H1 (cell line): Measurements from ENCODE around the gene ENPP1. TPM values are rescaled to one million over a fixed set of nuclear protein-coding genes. Genes with fewer than 3 reads are reported as not detected.

Experiments
- polyA plus RNA-seq, 7 experiments: library from polyadenylated mRNA; depleted of rRNA in 3 of 7; stranded (reverse) in 5 of 7; unstranded in 2 of 7; fragments of >200 nt in 5 of 7; fragments of 200-250 nt in 2 of 7; gene quantifications; 1 replicate in 5 of 7; 2 replicates in 1 of 7; 4 replicates in 1 of 7; pipeline versions ENCODE4 v1.2.1 to v1.2.3, GENCODE V29; 2011 to 2013; ENCODE audit warnings: missing spikeins in 2 of 7, mixed read lengths in 2 of 7
- total RNA-seq: library from RNA; stranded (reverse); fragmentation: NEBNext Ultra II Directional; extraction: Animal tissue kit (Norgen Biotek cat#: 25700); gene quantifications from 2 replicates; pipeline ENCODE4 v1.2.1, GENCODE V29; 2021
- TF ChIP-seq, protein P1 (sequence below): fragments of 300-600 bp; sonication (generic); IDR thresholded peaks from 2 replicates; pipeline ENCODE4 v1.7.1; 2012; ENCODE audit warnings: low read length, moderate library complexity, mild to moderate bottlenecking, inconsistent platforms; ENCODE audit not compliant: insufficient replicate concordance

The ENPP1 gene
- total and polyA plus RNA-seq, 2 of the 8 experiments (the other 6 are each of a cell fraction or from before 2014, with no cell fraction given) = 10.1 to 39.1 TPM

DNA sequence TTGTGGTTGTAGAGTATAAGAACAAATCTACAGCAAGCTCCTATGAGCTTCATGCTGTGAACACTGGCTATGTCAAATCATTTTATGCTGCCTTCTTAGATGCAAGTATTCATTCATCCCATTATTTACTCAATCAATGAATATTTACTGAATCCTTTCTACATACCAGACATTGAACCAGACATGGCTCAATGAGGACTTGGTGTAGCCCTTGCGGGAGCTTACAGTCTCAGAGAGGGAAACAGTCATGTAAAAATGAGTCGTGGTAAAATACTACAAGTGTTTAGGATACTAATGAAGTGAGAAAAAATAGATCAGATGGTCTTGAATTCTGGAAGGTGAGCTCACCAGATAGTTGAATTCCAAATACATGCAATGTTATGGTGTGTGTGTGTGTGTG lies 44.8 kb upstream of the ENPP1 start (continued):
- TF ChIP-seq, protein P1, sequence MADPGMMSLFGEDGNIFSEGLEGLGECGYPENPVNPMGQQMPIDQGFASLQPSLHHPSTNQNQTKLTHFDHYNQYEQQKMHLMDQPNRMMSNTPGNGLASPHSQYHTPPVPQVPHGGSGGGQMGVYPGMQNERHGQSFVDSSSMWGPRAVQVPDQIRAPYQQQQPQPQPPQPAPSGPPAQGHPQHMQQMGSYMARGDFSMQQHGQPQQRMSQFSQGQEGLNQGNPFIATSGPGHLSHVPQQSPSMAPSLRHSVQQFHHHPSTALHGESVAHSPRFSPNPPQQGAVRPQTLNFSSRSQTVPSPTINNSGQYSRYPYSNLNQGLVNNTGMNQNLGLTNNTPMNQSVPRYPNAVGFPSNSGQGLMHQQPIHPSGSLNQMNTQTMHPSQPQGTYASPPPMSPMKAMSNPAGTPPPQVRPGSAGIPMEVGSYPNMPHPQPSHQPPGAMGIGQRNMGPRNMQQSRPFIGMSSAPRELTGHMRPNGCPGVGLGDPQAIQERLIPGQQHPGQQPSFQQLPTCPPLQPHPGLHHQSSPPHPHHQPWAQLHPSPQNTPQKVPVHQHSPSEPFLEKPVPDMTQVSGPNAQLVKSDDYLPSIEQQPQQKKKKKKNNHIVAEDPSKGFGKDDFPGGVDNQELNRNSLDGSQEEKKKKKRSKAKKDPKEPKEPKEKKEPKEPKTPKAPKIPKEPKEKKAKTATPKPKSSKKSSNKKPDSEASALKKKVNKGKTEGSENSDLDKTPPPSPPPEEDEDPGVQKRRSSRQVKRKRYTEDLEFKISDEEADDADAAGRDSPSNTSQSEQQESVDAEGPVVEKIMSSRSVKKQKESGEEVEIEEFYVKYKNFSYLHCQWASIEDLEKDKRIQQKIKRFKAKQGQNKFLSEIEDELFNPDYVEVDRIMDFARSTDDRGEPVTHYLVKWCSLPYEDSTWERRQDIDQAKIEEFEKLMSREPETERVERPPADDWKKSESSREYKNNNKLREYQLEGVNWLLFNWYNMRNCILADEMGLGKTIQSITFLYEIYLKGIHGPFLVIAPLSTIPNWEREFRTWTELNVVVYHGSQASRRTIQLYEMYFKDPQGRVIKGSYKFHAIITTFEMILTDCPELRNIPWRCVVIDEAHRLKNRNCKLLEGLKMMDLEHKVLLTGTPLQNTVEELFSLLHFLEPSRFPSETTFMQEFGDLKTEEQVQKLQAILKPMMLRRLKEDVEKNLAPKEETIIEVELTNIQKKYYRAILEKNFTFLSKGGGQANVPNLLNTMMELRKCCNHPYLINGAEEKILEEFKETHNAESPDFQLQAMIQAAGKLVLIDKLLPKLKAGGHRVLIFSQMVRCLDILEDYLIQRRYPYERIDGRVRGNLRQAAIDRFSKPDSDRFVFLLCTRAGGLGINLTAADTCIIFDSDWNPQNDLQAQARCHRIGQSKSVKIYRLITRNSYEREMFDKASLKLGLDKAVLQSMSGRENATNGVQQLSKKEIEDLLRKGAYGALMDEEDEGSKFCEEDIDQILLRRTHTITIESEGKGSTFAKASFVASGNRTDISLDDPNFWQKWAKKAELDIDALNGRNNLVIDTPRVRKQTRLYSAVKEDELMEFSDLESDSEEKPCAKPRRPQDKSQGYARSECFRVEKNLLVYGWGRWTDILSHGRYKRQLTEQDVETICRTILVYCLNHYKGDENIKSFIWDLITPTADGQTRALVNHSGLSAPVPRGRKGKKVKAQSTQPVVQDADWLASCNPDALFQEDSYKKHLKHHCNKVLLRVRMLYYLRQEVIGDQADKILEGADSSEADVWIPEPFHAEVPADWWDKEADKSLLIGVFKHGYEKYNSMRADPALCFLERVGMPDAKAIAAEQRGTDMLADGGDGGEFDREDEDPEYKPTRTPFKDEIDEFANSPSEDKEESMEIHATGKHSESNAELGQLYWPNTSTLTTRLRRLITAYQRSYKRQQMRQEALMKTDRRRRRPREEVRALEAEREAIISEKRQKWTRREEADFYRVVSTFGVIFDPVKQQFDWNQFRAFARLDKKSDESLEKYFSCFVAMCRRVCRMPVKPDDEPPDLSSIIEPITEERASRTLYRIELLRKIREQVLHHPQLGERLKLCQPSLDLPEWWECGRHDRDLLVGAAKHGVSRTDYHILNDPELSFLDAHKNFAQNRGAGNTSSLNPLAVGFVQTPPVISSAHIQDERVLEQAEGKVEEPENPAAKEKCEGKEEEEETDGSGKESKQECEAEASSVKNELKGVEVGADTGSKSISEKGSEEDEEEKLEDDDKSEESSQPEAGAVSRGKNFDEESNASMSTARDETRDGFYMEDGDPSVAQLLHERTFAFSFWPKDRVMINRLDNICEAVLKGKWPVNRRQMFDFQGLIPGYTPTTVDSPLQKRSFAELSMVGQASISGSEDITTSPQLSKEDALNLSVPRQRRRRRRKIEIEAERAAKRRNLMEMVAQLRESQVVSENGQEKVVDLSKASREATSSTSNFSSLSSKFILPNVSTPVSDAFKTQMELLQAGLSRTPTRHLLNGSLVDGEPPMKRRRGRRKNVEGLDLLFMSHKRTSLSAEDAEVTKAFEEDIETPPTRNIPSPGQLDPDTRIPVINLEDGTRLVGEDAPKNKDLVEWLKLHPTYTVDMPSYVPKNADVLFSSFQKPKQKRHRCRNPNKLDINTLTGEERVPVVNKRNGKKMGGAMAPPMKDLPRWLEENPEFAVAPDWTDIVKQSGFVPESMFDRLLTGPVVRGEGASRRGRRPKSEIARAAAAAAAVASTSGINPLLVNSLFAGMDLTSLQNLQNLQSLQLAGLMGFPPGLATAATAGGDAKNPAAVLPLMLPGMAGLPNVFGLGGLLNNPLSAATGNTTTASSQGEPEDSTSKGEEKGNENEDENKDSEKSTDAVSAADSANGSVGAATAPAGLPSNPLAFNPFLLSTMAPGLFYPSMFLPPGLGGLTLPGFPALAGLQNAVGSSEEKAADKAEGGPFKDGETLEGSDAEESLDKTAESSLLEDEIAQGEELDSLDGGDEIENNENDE = no peak
